Left renal pelvis (tissue), 4 donors: ENCODE data around the gene CREB1. TPM values are rescaled to one million over a fixed set of nuclear protein-coding genes. Genes with fewer than 3 reads are reported as not detected.

Source experiments
- DNase-seq, 4 donors: peaks; one replicate each; pipeline ENCODE4 v3.0.0-alpha.2; 2013; ENCODE audit warnings: low read depth in 4 of 4, low spot score in 3 of 4
- polyA plus RNA-seq, 4 donors: library from polyadenylated mRNA; unstranded; fragments of 120-200 nt; gene quantifications; one replicate each; pipeline ENCODE4 v1.2.1, GENCODE V29; 2013; ENCODE audit not compliant: insufficient read length in 4 of 4

Gene CREB1
- polyA plus RNA-seq, 4 donors = 65.5 to 75.8 (median 69.5) TPM

DNA sequence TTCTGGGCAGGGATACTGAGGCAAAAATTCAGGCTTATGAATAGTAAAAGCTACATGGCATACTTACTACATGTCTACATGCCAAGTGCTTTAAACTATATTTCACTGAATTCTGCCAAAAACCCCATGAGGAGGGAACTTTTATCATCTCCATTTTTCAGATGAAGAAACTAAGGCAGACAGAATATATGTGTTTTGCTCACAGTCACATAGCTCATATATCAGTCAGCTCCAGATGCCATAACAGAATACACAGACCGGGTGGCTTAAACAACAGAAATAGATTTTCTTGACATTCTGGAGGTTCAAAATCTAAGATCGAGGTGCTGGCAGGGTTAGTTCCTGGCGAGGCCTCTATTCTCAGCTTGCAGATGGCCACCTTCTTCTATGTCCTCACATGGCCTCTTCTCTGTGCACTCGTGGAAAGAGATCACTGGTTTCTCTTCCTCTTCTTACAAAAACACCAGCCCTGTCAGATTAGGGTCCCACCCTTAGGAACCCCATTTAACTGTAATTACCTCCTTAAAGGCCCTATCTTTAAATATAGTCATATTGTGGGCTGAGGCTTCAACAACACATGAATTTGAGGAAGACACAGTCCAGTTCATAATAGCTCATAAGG, 27.1 kb upstream of the CREB1 start:
- DNase-seq = no peak

DNA sequence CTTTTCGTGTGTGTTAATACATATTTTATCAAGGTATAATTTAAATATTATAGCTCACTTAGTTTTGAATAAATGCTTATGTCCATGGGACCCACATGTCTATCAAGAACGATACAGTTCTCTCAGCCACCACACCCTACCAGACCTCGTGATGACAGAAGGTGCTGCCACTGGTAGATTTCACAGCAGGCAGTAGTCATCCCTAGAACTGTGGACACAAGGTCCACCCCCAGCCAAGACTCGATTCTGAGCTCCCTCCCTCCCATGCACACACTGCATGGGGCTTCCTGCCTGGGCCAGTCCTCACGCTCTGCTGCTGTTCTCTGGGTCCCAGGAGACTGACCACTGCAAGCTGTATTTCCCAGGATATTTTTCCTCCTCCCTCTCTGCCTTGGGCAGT, 26.5 kb upstream of the CREB1 start:
- DNase-seq = no peak

DNA sequence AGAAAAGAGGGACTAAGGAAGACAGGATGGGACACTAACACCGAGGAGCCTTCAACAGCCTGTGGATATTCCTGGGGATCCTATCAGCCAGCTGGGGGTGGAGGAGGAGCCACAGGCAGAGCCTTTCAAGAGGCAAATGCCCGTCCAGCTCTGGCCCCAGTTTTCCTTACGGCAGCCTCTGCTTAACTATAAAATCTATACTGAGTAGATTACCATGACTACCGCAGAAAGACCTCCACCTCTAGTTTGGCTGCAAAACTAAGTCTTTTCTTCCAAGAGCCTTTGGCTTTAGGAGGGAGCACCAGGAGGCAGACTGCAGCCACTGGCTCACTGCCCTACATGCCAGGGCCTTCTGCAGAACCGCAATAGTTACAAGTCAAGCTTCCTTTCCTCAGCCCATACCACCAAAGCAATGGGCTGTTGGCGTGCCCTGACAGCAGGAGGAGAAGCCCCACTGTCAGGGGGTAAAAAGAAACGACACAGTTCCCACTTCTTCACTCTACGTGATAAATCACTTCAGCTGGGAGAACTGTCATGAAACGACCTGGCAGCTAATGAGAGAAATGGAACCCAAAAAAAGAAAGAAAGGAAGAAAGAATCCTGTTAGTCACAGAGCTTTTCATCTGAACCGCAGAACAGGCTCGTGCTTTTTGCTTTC, 25.1 kb upstream of the CREB1 start:
- no peak for DNase-seq

DNA sequence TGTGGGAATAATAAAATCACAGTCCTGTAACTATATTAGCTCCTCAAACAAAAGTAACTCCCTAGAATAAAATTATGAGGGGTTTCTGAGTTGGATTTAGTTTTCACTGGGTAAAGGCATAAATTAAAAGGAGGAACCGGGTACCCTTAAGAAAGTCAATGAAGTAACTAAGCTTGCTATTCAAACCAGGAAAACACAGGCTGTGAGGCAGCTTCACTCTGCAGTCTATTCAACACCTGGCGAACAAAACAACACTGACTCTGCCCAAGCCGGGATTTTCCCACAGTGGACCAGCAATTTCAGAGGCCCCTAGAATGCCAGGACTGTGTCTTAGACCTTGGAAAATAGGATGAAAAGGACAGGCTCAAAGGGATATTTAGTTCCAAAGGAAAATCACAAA, 24.6 kb upstream of the CREB1 start:
- no peak for DNase-seq

DNA sequence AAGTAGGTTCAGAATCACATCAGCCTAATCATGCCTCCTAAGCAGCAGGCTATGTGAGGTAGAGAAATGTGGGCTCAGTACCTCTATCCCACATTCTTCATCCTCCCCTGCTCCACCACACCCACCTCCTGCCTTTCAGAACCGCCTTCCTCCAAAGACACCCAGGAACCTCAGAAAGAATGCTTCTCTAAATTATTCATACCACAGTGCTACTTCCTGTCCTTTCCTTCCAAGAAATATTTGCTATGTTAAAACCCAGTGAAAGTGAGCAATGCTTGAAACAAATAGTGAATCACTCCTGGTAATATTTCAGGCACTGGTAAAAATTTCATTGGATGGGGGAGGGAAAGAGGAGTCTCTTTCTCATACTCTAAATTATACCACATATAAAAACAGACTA, 24.0 kb upstream of the CREB1 start:
- DNase-seq = no peak

DNA sequence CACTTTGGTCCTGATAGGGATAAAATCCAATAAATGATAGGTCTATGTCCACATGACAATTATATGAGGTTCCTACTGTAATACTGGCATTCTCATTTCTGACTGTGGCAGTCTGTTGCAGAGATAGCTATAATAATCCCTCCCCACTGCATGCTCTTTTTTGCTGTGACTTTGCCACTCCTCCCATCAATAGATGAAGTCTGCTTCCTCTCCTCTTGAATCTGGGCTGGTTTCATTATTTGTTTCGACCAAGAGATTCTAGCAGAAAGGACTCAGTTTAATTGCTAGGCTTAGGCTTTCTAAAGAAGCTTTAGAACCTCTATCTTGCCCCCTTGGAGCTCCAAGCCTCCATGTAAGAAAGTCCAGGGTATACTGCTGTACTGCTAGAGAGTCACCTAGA, 23.3 kb upstream of the CREB1 start:
- no peak for DNase-seq

DNA sequence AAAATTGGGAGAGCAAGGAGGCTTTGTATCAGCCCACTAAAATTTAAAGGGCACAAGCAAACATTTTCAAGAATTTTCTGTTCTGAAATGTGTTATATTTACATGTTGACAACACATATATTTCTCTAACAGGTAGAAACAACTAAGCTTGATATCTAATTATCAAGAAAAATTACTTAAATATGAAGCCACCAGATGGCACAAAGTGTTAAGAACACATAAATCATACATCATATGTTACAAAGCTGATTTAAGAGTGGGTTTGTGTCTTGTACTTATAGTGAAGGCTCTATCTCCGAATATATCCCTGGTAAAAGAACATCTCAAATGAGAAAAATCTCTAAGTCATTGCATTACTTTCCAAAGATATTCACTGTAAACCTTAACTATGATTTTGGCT, 19.6 kb upstream of the CREB1 start:
- DNase-seq = no peak

DNA sequence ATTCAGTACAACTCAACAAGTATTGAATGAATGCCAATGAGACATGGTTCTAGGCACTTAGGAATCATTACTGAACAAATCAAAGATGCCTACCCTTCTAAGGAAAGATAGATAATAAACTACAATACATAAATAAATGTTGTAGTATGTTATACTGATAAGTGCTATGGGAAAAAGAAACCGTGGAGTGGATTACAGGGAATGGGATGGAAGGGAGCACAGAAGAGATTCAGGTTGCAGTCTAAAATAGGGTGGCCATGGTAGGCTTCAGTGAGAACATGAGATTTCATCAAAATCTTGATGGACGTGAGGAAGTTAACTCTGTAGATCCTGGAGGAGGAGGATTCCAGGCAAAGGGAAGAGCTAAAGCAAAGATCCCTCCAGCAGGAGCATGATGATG, 17.9 kb upstream of the CREB1 start:
- no peak for DNase-seq

DNA sequence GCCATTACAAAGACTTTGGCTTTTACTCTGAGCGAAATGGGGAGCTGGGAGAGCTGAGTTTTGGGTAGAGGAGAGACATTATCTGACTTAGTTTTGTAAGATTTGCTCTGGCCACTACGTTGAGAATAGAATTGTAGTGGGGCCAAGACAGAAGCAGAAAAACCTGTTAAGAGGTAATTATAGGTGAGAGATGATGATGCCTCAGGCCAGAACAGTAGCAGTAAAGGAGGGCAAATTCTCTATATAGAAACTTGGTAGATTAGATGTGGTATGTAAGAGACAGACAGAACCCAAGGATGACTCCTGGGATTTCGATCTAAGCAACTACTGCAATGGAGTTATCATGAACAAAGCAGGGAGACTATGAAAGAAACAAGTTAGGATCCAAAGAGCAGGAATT, 17.4 kb upstream of the CREB1 start:
- DNase-seq = no peak

DNA sequence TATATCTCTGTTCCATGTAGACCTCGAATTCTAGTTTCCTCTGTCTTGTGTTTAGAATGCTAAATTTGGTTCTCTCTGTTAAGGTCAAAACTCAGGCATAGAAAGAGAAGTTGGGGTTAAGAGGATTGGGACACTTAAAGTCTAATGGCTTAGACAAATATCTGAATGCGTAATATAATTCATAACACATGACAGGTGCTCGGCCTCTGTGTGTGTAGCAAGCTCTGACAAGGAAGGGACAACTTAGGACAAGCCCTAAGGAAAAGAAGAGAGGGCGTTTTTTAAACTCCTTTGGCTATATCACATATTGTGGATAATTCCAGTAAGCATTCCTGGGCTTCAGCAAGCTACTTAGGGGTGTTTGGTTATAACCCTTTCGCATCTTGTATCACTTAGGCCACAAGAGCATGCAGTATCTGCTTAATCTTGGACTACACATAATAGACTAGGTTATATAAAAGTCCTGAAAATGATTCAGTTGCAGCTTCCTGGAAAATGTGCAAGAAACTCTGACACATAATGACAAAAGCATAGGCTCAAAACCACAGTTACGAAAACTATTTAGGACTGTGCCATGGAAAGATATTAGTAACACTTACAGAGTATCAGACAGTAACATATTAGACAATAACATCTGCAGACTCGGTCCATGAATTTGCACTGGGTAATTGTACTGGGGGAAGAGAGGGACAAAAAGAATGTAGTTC, 16.1 kb upstream of the CREB1 start:
- DNase-seq = no peak

DNA sequence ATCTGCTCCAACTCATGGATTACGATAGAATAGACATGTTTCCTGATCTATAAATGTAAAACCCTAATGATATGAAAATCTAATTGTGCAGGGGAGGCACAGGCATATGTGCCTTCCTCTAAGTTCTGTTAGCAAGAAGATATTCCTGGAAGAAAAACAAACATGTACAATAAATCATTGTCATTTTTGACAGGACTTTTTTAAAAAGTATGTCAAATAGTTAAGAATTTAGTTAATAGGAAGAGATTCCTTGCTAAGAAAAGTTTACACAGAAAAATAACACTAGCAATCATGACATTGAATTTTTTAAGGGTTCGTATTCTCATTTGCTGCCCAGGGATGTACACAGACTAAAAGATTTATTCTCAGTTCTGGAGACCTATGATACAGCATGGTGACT, 15.3 kb upstream of the CREB1 start:
- no peak for DNase-seq

DNA sequence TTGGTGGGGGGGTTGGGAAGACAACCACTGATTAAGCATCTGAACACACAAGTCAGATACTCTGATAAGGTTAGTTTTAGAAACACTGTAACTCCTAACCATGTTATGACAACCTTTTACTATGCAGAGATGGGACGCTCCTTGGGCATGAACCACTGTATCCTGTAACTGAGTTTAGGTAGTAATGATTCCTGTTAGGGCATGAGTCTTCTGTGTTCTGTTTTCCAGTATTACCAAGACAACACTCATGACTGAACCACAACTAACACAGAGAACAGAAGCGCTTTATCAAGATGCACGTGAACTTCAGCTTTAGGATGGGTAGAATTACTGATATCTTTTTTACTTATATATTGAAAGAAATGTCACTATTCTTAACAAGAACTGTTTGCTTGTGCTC, 14.1 kb upstream of the CREB1 start:
- no peak for DNase-seq

DNA sequence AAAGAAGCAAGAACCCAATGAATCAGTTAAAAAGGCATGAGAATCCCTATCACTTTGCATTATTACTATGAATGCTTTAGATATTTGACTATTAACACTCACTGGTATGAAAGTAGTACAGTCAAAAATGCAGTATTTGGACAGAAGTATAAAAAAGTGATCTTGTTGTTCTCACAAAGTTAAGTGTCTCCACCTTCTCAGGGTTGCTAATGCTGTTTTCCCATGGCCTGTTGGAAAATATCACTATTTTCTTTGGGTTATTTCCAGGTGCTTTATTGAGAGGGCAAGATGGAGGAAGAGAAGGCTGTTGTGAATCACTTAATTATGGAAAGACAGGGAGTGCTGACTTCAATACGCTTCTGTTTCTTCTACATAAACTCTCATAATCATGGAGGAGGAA, 13.6 kb upstream of the CREB1 start:
- no peak for DNase-seq

DNA sequence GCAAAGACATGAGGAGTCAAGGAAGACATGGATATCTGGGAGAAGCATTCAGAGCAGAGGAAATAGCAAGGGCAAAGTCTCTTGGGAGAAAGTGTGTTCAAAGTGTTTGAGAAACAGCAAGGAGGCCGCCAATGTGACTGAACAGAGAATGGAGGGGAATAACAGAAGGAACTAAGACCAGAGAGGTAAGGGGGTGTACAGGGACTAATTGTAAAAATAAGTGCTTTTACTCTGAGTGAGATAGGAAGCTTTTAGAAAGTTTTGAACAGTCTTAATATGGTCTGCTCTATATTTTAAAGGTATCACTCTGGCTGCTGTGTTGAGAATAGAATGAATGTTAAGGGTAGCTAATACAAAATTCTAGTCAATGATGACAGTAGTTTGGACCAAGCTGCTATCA, 6.8 kb upstream of the CREB1 start:
- DNase-seq = no peak

DNA sequence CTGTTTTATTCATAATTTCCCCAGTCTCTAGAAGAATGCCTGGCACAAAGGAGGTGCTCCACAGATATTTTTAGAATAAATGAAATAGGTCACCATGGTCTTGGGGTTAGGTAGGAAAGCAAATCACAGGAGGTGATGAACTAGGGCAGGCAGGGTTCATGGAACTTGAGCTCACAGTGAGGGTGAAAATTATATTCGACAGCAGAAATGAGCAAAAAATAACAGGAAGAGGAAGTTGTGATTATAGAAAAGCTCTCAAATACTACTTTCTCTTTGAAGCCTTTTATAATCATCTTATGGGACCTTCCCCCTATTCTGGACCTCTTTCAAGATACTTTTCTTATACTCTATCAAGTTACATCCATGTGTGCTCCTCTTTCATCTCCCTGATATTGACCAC, 4.5 kb upstream of the CREB1 start:
- no peak for DNase-seq

DNA sequence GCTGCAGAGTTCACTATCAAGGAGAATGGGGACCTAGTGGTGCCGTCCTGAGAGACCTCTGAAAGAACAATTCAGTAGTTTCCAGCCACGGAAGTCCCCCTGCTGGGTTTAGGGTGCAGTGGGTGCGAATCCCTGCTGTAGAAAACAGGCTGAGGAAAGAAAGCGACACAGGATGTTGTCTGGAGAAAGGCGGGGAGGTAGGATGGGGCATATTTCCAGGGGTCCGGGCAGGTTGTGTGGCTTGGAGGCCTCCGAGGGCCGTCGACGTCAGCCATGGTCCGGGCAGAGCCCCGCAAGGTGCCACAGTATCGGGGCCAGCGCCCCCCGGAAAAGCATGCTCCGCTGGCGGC, 807 bp upstream of the CREB1 start:
- peak in 1 of 4 donors; percentile 14 for DNase-seq

DNA sequence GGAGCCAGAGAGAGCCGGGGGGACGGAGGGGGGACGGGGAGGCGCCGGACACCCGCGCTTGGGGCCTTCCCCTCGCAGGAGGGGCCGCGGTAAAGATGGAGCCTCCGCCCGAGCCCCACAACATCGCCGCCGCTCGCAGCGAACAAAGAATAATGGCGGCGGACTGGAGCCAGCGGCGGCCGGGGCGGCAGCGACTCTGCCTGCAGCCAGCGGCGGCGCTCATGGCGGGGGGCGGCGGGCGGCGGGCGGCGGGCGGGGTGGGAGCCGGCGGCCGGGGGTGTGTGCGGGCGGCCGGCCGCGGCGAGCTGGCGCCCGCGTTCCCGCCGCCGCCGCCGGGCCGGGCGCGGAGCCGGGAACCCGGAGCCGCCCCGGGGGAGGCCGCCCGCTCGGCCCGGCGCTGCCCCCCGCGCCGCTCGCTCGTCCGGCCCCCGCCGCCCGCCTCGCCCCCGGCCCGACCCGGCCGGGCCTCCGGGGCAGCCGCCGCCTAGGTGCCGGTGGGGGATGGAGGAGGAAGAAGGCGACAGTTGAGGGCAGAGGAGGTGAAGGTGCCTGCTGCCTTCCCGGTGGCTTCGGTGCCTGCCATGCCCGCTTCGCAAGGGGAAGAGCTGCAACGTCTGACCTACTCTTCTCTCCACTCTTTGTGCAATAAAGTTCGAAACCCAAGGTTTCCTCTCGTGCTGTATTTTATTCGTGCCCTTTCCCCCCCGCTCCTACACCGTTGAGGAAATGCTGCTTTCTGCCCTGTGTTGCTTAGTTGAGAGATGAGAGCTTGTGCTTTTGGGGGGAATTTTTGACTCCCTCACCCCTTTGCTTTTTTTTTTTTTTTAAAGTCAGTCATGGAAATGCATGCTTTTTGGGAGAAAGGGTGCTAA, 634 bp downstream of the CREB1 start:
- peak; percentile 29 to 58 (median 32) for DNase-seq

DNA sequence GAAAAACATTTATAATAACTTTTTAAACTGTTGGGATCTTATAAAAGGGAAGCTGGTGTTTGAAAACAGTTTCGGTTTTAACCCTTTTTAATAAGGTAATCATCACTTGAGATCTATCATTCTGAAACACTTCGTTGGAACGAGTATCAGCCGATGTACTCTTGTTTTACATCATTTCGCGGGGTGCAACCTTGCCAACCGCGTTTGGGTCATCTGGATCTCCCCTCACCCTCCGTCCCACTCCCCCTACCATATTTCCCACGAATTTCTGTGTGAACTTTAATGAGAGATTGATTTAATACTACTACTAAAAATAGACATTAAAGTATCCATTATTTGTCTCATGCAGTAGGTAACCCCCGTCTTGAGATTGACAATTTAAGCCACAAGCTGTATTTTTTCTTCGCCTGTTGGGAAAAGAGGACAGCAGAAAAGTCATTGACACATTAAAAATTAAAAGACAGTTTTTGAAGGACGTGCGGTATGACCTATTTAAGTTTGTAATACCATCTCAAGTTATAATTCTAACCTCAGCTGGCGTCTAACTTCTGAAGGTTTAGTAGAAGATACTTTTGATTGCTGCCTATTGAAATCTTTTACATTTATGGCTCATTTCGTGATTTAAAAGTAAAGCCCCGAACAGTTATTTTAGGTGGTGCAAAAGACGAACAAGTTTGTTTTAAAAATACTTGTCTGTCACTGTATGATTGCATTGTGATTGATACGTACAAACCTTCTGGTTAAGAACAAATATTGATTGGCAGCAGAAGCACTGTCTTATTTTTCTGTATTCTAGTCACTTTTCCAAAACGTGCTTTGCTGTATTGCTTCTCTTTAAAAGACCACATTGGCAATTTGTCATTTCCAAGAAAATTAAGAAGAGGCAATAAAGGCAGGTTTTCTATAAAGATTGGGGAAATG, 1.5 kb downstream of the CREB1 start:
- peak in 1 of 4 donors; percentile 7 for DNase-seq

DNA sequence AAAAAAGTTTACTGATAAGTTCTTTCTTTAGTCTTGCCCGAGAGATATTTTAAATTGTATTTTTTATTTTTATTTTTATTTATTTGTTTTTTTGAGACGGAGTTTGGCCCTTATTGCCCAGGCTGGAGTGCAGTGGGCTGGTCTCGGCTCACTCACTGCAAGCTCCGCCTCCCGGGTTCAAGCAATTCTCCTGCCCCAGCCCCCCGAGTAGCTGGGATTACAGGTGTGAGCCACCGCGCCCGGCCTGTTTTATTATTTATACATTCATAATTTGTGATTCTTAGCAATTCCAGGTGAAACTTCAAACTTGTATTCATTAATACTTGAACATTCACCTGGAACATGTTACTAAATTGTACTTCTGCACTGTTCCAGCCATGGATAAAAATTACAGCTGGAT, 2.9 kb downstream of the CREB1 start:
- no peak for DNase-seq

DNA sequence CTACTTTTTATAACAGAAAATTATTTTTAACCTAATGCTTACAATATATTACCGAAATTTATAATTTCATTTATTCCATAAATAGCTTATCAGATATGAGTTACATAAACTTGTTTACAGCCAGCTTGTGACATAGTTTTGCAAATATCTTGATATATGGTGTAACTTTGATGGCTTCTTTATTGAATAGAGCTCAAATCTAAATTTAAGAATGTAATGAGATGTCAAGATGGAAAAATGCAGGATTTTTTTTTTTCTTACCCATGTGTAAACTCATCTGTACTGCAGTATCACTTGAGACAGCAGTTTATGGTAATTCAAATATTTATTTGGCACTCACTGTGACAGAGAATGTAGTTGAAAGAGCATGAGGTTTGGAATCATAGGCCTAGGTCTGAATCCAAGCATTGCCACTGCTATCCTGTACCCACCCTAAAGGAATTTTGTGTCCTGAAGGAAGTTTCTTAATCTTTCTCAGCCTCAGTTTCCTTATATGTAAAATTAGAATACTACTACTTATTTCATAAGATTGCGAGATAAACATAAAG, 3.8 kb downstream of the CREB1 start:
- no peak for DNase-seq
